IMR-90 (cell line): ENCODE data around the gene ZNF592. TPM values are rescaled to one million over a fixed set of nuclear protein-coding genes. Genes with fewer than 3 reads are reported as not detected.

ENCODE experiments used
- ATAC-seq: fragments of 200-7000 bp; cut with Tn5 transposase; 2 replicates; pipeline ENCODE4 v1.9.1; 2020; ENCODE audit warnings: low read depth, mild to moderate bottlenecking, moderate library complexity
- BruUV-seq: library from RNA; stranded (reverse); fragments of 400-500 nt; replicated peaks from 2 replicates; lab custom pipeline; 2021; lab: Mats Ljungman, UMichigan
- CTCF ChIA-PET: fragments of 300-600 bp; formaldehyde crosslinking; extraction: SDS; loops from one replicate; lab custom pipeline; 2021; ENCODE audit warnings: antibody characterized with exemption; lab: Yijun Ruan, JAX
- POLR2A ChIA-PET: fragments of 300-600 bp; sonication (Branson Sonifier 250); formaldehyde crosslinking; loops from one replicate; lab custom pipeline; 2022; ENCODE audit warnings: antibody characterized with exemption; ENCODE audit not compliant: unreplicated experiment; lab: Charles Lee
- DNase-seq: peaks from one replicate; pipeline ENCODE4 v3.0.0; 2013
- H2AFZ ChIP-seq: replicated peaks from 2 replicates; pipeline ENCODE3; 2013; ENCODE audit warnings: low read length, mild to moderate bottlenecking; ENCODE audit not compliant: poor library complexity
- H2AK5ac ChIP-seq: 2 replicates; pipeline ENCODE4 v1.6.1; 2013; ENCODE audit warnings: low read depth, low read length, inconsistent platforms
- H2AK9ac ChIP-seq: replicated peaks from 2 replicates; pipeline ENCODE3; 2013; ENCODE audit warnings: mild to moderate bottlenecking, low read depth, low read length, moderate library complexity; ENCODE audit not compliant: poor library complexity
- H2BK120ac ChIP-seq: 2 replicates; pipeline ENCODE4 v1.6.1; 2013; ENCODE audit warnings: low read depth, low read length, inconsistent platforms
- H2BK15ac ChIP-seq: 3 replicates; pipeline ENCODE4 v1.6.1; 2013; ENCODE audit warnings: low read depth, low read length, inconsistent platforms
- H2BK20ac ChIP-seq: 2 replicates; pipeline ENCODE4 v1.6.1; 2013; ENCODE audit warnings: low read depth, mild to moderate bottlenecking, inconsistent platforms, low read length, moderate library complexity
- H2BK5ac ChIP-seq: 2 replicates; pipeline ENCODE4 v1.6.1; 2013; ENCODE audit warnings: mild to moderate bottlenecking, low read depth, low read length, inconsistent platforms; ENCODE audit not compliant: poor library complexity, severe bottlenecking
- H3K14ac ChIP-seq: replicated peaks from 2 replicates; pipeline ENCODE4 v1.6.1; 2013; ENCODE audit warnings: low read depth, low read length, inconsistent platforms
- H3K18ac ChIP-seq: 2 replicates; pipeline ENCODE4 v1.6.1; 2013; ENCODE audit warnings: low read depth, low read length, control low read depth
- H3K23ac ChIP-seq: 2 replicates; pipeline ENCODE4 v1.6.1; 2013; ENCODE audit warnings: low read depth, low read length, inconsistent platforms
- H3K27ac ChIP-seq: 2 replicates; pipeline ENCODE4 v1.5.1; 2013; ENCODE audit warnings: mild to moderate bottlenecking, control low read depth, low read length; ENCODE audit not compliant: insufficient read depth
- H3K27me3 ChIP-seq: 2 replicates; pipeline ENCODE4 v1.6.1; 2013; ENCODE audit warnings: low read length; ENCODE audit not compliant: control insufficient read depth, insufficient read depth
- H3K36me3 ChIP-seq: 2 replicates; pipeline ENCODE4 v1.6.1; 2013; ENCODE audit warnings: low read length, mixed read lengths; ENCODE audit not compliant: control insufficient read depth, insufficient read depth
- H3K4ac ChIP-seq: 2 replicates; pipeline ENCODE4 v1.6.1; 2013; ENCODE audit warnings: low read depth, low read length, inconsistent platforms
- H3K4me1 ChIP-seq: 2 replicates; pipeline ENCODE4 v1.6.1; 2013; ENCODE audit warnings: low read length, mixed read lengths; ENCODE audit not compliant: control insufficient read depth, insufficient read depth
- H3K4me2 ChIP-seq: 2 replicates; pipeline ENCODE4 v1.6.1; 2013; ENCODE audit warnings: low read depth, mild to moderate bottlenecking, control low read depth, low read length, moderate library complexity
- H3K4me3 ChIP-seq: 2 replicates; pipeline ENCODE4 v1.5.1; 2013; ENCODE audit warnings: low read depth, mild to moderate bottlenecking, control low read depth, low read length, moderate library complexity; ENCODE audit not compliant: insufficient read depth
- H3K56ac ChIP-seq: 2 replicates; pipeline ENCODE4 v1.6.1; 2013; ENCODE audit warnings: low read length, inconsistent platforms; ENCODE audit not compliant: insufficient read depth; ENCODE audit errors: extremely low read depth
- H3K79me1 ChIP-seq, 2 experiments: 2 replicates each; pipeline ENCODE4 v1.6.1; 2013; ENCODE audit warnings: low read length in 2 of 2, inconsistent platforms in 1 of 2, low read depth in 1 of 2
- H3K9ac ChIP-seq: 2 replicates; pipeline ENCODE4 v1.6.1; 2013; ENCODE audit warnings: low read depth, low read length, control low read depth
- H3K9me1 ChIP-seq: 2 replicates; pipeline ENCODE4 v1.6.1; 2013; ENCODE audit warnings: low read length, inconsistent platforms; ENCODE audit not compliant: insufficient read depth
- H3K9me3 ChIP-seq: 2 replicates; pipeline ENCODE4 v1.6.1; 2013; ENCODE audit warnings: low read length; ENCODE audit not compliant: control insufficient read depth, insufficient read depth
- H4K20me1 ChIP-seq: 2 replicates; pipeline ENCODE4 v1.6.1; 2013; ENCODE audit warnings: low read length, inconsistent platforms; ENCODE audit not compliant: insufficient read depth
- H4K5ac ChIP-seq: 2 replicates; pipeline ENCODE4 v1.6.1; 2013; ENCODE audit warnings: mild to moderate bottlenecking, low read depth, low read length, control low read depth
- H4K8ac ChIP-seq, 2 experiments: 2 replicates each; pipeline ENCODE4 v1.6.1; 2013; ENCODE audit warnings: low read depth in 2 of 2, low read length in 2 of 2, control low read depth in 1 of 2, inconsistent platforms in 1 of 2
- H4K91ac ChIP-seq: 2 replicates; pipeline ENCODE4 v1.6.1; 2013; ENCODE audit warnings: low read depth, low read length, inconsistent platforms; ENCODE audit not compliant: insufficient read depth
- BHLHE40 ChIP-seq: fragments of 150-350 bp; IDR thresholded peaks from 2 replicates; pipeline ENCODE4 v1.6.1; 2016; ENCODE audit warnings: mild to moderate bottlenecking, low read depth, low read length
- CHD1 ChIP-seq: IDR thresholded peaks from 2 replicates; pipeline ENCODE4 v1.6.1; 2012; ENCODE audit warnings: low read depth, low read length, improper control_type of control experiment
- FOS ChIP-seq: fragments of 150-350 bp; IDR thresholded peaks from 2 replicates; pipeline ENCODE4 v1.6.1; 2016; ENCODE audit warnings: low read depth, low read length
- MAFK ChIP-seq: IDR thresholded peaks from 2 replicates; pipeline ENCODE4 v1.6.1; 2012; ENCODE audit warnings: low read depth, low read length, improper control_type of control experiment
- MAZ ChIP-seq: IDR thresholded peaks from 2 replicates; pipeline ENCODE4 v1.6.1; 2012; ENCODE audit warnings: low read depth, mild to moderate bottlenecking, low read length, improper control_type of control experiment, moderate library complexity, borderline replicate concordance
- MXI1 ChIP-seq: IDR thresholded peaks from 2 replicates; pipeline ENCODE4 v1.6.1; 2012; ENCODE audit warnings: low read depth, mild to moderate bottlenecking, low read length, moderate library complexity, borderline replicate concordance
- NFE2L2 ChIP-seq: fragments of 150-350 bp; IDR thresholded peaks from 2 replicates; pipeline ENCODE4 v1.6.1; 2016; ENCODE audit warnings: low read depth, mild to moderate bottlenecking, low read length
- RAD21 ChIP-seq: IDR thresholded peaks from 2 replicates; pipeline ENCODE4 v1.6.1; 2012; ENCODE audit warnings: low read length, improper control_type of control experiment
- RFX5 ChIP-seq: IDR thresholded peaks from 2 replicates; pipeline ENCODE4 v1.8.0; 2012; ENCODE audit warnings: low read depth, mild to moderate bottlenecking, low read length, moderate library complexity
- WGBS, 2 experiments: methylation state at CpG; one replicate each; pipeline versions ENCODE4 v1.1.5 to v1.1.7; 2013; ENCODE audit warnings: missing lambda C conversion rate in 2 of 2; ENCODE audit not compliant: insufficient read length in 1 of 2; ENCODE audit errors: extremely low coverage in 2 of 2; 5-methylcytosine and 5-hydroxymethylcytosine counted together
- dilution Hi-C: fragments of 300-500 bp; cut with HindIII; formaldehyde crosslinking; loops from one replicate; pipeline ENCODE4 v1.14.3; 2018; ENCODE audit warnings: low sequenced_read_pairs; ENCODE audit not compliant: unreplicated experiment
- in situ Hi-C: fragments of 300-500 bp; cut with MboI; formaldehyde crosslinking; loops from 3 replicates; pipeline ENCODE4 v1.14.3; 2019; ENCODE audit warnings: low sequenced_read_pairs, inconsistent platforms, mixed read lengths
- intact Hi-C: fragments of 100-400 bp; cut with micrococcal nuclease; formaldehyde crosslinking; loops from 2 replicates; pipeline ENCODE4 v1.10.0; 2022
- polyA plus RNA-seq, 3 experiments: library from polyadenylated mRNA; depleted of rRNA; stranded (reverse); fragments of >200 nt; gene quantifications; 2 replicates each; pipeline ENCODE4 v1.2.3, GENCODE V29; 2012; ENCODE audit warnings: low replicate concordance in 1 of 3
- total RNA-seq: library from RNA; depleted of rRNA; stranded (reverse); fragments of >200 nt; gene quantifications from 2 replicates; pipeline ENCODE4 v1.2.3, GENCODE V29; 2012
- TF ChIP-seq, protein P1 (sequence below): conservative IDR thresholded peaks from 2 replicates; pipeline ENCODE4 v1.5.1; 2012; ENCODE audit warnings: mild to moderate bottlenecking, low read depth, low read length, improper control_type of control experiment

The ZNF592 gene
- total and polyA plus RNA-seq, 2 of the 4 experiments (the other 2 are of a cell fraction), result 4.3 to 10.2 TPM

DNA sequence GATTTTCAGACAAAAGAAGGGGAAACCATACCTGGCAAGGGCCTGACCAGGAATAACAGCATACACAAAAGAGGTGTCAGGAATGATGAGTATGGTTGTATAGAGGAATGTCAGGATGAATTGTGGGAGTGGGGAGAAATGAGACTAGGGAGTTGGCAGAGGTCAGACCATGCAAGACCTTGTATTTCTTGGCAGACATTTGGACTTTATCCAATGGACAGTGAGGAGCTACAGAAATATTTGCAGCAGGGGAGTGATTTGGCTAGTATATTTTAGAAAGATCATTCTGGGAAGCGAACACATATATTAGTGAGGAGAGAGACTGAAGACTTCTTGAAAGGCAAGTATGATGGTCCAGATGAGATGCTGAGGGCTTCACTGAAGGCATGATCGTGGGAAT is 43.4 kb downstream of the ZNF592 start:
- 92% methylated on average over 2 of the region's 2 CpGs; no CpG with 5 or more reads in 1 of the 2 experiments for WGBS, 2 experiments
- DNase-seq, result peak; percentile 15
- H4K20me1 ChIP-seq, result peaks cover 34% of the 10 kb centered on the region
- H2BK120ac ChIP-seq, result no peak overlapping the region
- no peak overlapping the region for H3K18ac ChIP-seq
- no peak overlapping the region for H3K9ac ChIP-seq
- H2BK20ac ChIP-seq, result no peak overlapping the region
- dilution Hi-C loops, result no loop called here
- peaks cover 15% of the 10 kb centered on the region for H3K36me3 ChIP-seq
- H3K79me1 ChIP-seq, result peaks cover 23 to 63% of the 10 kb centered on the region in 2 experiments
- H2AK9ac ChIP-seq, result no peak overlapping the region
- CTCF ChIA-PET, result no interaction called here
- no peak overlapping the region for H3K4ac ChIP-seq
- H2AK5ac ChIP-seq, result no peak overlapping the region
- H3K9me1 ChIP-seq, result peaks cover 14% of the 10 kb centered on the region
- H2BK15ac ChIP-seq, result no peak overlapping the region
- no peak overlapping the region for H4K8ac ChIP-seq
- no peak overlapping the region for H4K5ac ChIP-seq
- POLR2A ChIA-PET, result no interaction called here
- H3K9me3 ChIP-seq, result no peaks in the 10 kb centered on the region
- no peak overlapping the region for H3K27ac ChIP-seq
- no peak overlapping the region for H4K91ac ChIP-seq
- H3K56ac ChIP-seq, result no peak overlapping the region
- H3K14ac ChIP-seq, result no peak overlapping the region
- H2AFZ ChIP-seq, result no peak overlapping the region
- no peak for ATAC-seq
- in situ Hi-C loops, result no loop called here
- H3K4me3 ChIP-seq, result no peak overlapping the region
- H3K4me2 ChIP-seq, result no peak overlapping the region
- no peaks in the 10 kb centered on the region for H3K27me3 ChIP-seq
- no peak overlapping the region for H3K23ac ChIP-seq
- H2BK5ac ChIP-seq, result no peak overlapping the region
- TF ChIP-seq BHLHE40 (no peak), MXI1 (no peak), MAFK (no peak), CHD1 (no peak), NFE2L2 (no peak), RFX5 (no peak), MAZ (no peak), RAD21 (no peak), FOS (no peak)
- TF ChIP-seq, protein P1, sequence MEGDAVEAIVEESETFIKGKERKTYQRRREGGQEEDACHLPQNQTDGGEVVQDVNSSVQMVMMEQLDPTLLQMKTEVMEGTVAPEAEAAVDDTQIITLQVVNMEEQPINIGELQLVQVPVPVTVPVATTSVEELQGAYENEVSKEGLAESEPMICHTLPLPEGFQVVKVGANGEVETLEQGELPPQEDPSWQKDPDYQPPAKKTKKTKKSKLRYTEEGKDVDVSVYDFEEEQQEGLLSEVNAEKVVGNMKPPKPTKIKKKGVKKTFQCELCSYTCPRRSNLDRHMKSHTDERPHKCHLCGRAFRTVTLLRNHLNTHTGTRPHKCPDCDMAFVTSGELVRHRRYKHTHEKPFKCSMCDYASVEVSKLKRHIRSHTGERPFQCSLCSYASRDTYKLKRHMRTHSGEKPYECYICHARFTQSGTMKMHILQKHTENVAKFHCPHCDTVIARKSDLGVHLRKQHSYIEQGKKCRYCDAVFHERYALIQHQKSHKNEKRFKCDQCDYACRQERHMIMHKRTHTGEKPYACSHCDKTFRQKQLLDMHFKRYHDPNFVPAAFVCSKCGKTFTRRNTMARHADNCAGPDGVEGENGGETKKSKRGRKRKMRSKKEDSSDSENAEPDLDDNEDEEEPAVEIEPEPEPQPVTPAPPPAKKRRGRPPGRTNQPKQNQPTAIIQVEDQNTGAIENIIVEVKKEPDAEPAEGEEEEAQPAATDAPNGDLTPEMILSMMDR, result no peak
- intact Hi-C loops, result no loop called here
- peaks cover 4% of the 10 kb centered on the region for H3K4me1 ChIP-seq
- no TSS peak for BruUV-seq
